Neural crest cell (in vitro differentiated cells): ENCODE data around the gene ARID3A. TPM values are rescaled to one million over a fixed set of nuclear protein-coding genes. Genes with fewer than 3 reads are reported as not detected.
A peak's percentile ranks its signal among the peaks of the same experiment; 100 is the strongest.
"Not testable (repeated sequence)": the region's sequence is repeated elsewhere in the genome, so short reads cannot be mapped to it uniquely, and the experiment has no call there.

ENCODE experiments used
- DNase-seq: peaks from one replicate; pipeline ENCODE4 v3.0.0; 2021; ENCODE audit warnings: low read depth, mixed read lengths, low spot score
- H3K27ac Mint-ChIP-seq: one replicate; pipeline ENCODE4 v1.8.0; 2021; ENCODE audit warnings: mild to moderate bottlenecking, mixed read lengths; ENCODE audit not compliant: unreplicated experiment
- H3K27me3 Mint-ChIP-seq: 2 replicates; pipeline ENCODE4 v1.8.0; 2021; ENCODE audit warnings: low read depth, mild to moderate bottlenecking, mixed read lengths
- H3K36me3 Mint-ChIP-seq: 2 replicates; pipeline ENCODE4 v1.8.0; 2021; ENCODE audit warnings: low read depth, mild to moderate bottlenecking, mixed read lengths
- H3K4me1 Mint-ChIP-seq: 2 replicates; pipeline ENCODE4 v1.8.0; 2021; ENCODE audit warnings: mixed read lengths
- H3K4me3 Mint-ChIP-seq: one replicate; pipeline ENCODE4 v1.8.0; 2021; ENCODE audit warnings: mild to moderate bottlenecking, mixed read lengths
- H3K9me3 Mint-ChIP-seq: 2 replicates; pipeline ENCODE4 v1.8.0; 2021; ENCODE audit warnings: mixed read lengths
- total RNA-seq: library from RNA; stranded (reverse); gene quantifications from 2 replicates; pipeline ENCODE4 v1.2.1, GENCODE V29; 2021
- TF ChIP-seq, protein P1 (sequence below): fragments of 200-600 bp; sonication (generic); conservative IDR thresholded peaks from 2 replicates; pipeline ENCODE4 v1.5.0; 2021; ENCODE audit warnings: antibody characterized with exemption, mild to moderate bottlenecking

The ARID3A gene
- total RNA-seq, 1 donor from 2014 or later: 48.4 TPM

DNA sequence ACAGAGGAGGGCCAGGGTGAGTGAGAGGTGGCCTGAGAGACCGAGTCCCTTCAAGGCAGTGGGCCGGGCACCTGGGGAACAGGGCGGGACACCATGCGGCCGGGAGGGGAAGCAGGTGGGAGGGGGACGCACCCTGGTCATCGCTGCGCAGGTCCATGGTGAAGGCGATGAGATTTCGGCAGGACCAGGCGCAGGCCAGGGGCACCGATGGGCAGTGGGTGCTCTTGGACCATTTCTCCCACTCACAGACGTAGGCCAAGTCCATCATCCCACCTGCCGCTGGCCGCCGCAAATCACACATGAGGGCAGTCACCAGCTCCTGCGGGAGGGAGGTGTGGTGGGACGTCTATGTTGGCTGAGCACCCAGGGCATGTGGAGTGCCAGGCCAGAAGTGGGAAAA lies 35.0 kb upstream of the ARID3A start:
- H3K27me3 Mint-ChIP-seq: peaks cover 6% of the 10 kb centered on the region

GRCh38 chr19:891421-892200 lies 34.2 kb upstream of the ARID3A start:
- peaks cover 10% of the 10 kb centered on the region for H3K4me1 Mint-ChIP-seq
- not testable (repeated sequence) for H3K9me3 Mint-ChIP-seq, DNase-seq, H3K27ac Mint-ChIP-seq, H3K27me3 Mint-ChIP-seq, H3K36me3 Mint-ChIP-seq
- H3K4me3 Mint-ChIP-seq: peak overlapping the region; percentile 89

More for the DNA sequence above, 35.0 kb upstream of the ARID3A start:
- TF ChIP-seq, protein P1, sequence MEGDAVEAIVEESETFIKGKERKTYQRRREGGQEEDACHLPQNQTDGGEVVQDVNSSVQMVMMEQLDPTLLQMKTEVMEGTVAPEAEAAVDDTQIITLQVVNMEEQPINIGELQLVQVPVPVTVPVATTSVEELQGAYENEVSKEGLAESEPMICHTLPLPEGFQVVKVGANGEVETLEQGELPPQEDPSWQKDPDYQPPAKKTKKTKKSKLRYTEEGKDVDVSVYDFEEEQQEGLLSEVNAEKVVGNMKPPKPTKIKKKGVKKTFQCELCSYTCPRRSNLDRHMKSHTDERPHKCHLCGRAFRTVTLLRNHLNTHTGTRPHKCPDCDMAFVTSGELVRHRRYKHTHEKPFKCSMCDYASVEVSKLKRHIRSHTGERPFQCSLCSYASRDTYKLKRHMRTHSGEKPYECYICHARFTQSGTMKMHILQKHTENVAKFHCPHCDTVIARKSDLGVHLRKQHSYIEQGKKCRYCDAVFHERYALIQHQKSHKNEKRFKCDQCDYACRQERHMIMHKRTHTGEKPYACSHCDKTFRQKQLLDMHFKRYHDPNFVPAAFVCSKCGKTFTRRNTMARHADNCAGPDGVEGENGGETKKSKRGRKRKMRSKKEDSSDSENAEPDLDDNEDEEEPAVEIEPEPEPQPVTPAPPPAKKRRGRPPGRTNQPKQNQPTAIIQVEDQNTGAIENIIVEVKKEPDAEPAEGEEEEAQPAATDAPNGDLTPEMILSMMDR: no peak
- Mint-ChIP-seq H3K4me1 (peaks cover 10% of the 10 kb centered on the region), H3K4me3 (peak overlapping the region; percentile 79), H3K36me3 (no peaks in the 10 kb centered on the region), H3K9me3 (no peaks in the 10 kb centered on the region), H3K27ac (no peak overlapping the region)
- no peak for DNase-seq

GRCh38 chr19:892243-892893 lies 33.5 kb upstream of the ARID3A start:
- H3K9me3 Mint-ChIP-seq: no peaks in the 10 kb centered on the region
- TF ChIP-seq, protein P1: no peak
- peak overlapping the region; percentile 89 for H3K4me3 Mint-ChIP-seq
- H3K4me1 Mint-ChIP-seq: peaks cover 10% of the 10 kb centered on the region
- H3K27me3 Mint-ChIP-seq: peaks cover 6% of the 10 kb centered on the region
- H3K36me3 Mint-ChIP-seq: no peaks in the 10 kb centered on the region
- H3K27ac Mint-ChIP-seq: no peak overlapping the region
- DNase-seq: no peak

GRCh38 chr19:892894-893689 lies 32.7 kb upstream of the ARID3A start, which contains the start of the genes MED16 and RNU6-9:
Gene MED16 (minus strand): TSS chr19:893187. CDS start chr19:891131, 2,056 bp downstream.
Gene RNU6-9 (plus strand): TSS chr19:893484.
- H3K4me3 Mint-ChIP-seq: peak within 1 kb of the TSS; percentile 91
- TF ChIP-seq, protein P1: no peak
- peaks cover 10% of the 10 kb centered on the region for H3K4me1 Mint-ChIP-seq
- DNase-seq: peak; percentile 86
- H3K27ac Mint-ChIP-seq: peak within 1 kb of the TSS; percentile 100
- peaks cover 6% of the 10 kb centered on the region for H3K27me3 Mint-ChIP-seq
- H3K36me3 Mint-ChIP-seq: no peaks in the 10 kb centered on the region
- no peaks in the 10 kb centered on the region for H3K9me3 Mint-ChIP-seq

GRCh38 chr19:896434-896833 lies 29.4 kb upstream of the ARID3A start:
- Mint-ChIP-seq H3K27ac (no peak overlapping the region), H3K9me3 (no peaks in the 10 kb centered on the region), H3K27me3 (peaks cover 6% of the 10 kb centered on the region), H3K4me1 (peaks cover 10% of the 10 kb centered on the region), H3K36me3 (no peaks in the 10 kb centered on the region), H3K4me3 (peak overlapping the region; percentile 38)
- no peak for DNase-seq
- TF ChIP-seq, protein P1: no peak
